NT2/D1 (cell line): Measurements from ENCODE around the gene LPP.

Source experiments
- SUZ12 ChIP-seq: IDR thresholded peaks from 2 replicates; pipeline ENCODE4 v1.6.1; 2011; ENCODE audit not compliant: insufficient read length, insufficient read depth; ENCODE audit errors: extremely low read depth
- YY1 ChIP-seq: IDR thresholded peaks from 2 replicates; pipeline ENCODE4 v1.6.1; 2011; ENCODE audit not compliant: insufficient read length, insufficient read depth
- ZNF274 ChIP-seq: IDR thresholded peaks from 2 replicates; pipeline ENCODE4 v1.6.1; 2011; ENCODE audit warnings: mild to moderate bottlenecking, low read depth, low read length

GRCh38 chr3:188230962-188231361, 77.0 kb downstream of the LPP start:
- TF ChIP-seq YY1: no peak
- TF ChIP-seq ZNF274: no peak
- TF ChIP-seq SUZ12: no peak
